Heart right ventricle (tissue), 16 donors: Measurements from ENCODE around the gene NFKBIL1. TPM values are rescaled to one million over a fixed set of nuclear protein-coding genes. Genes with fewer than 3 reads are reported as not detected.

Source experiments
- ATAC-seq, 8 donors: fragments of 200-7000 bp; cut with Tn5 transposase; one replicate each; pipeline ENCODE4 v1.9.1; 2020; ENCODE audit warnings: mild to moderate bottlenecking in 8 of 8, moderate library complexity in 8 of 8, moderate number of reproducible peaks in 1 of 8
- DNase-seq, 2 donors: peaks; one replicate each; pipeline ENCODE4 v3.0.0-alpha.2; 2020
- H3K27ac ChIP-seq, 10 donors: fragments of 200-600 bp; sonication (generic) in 2 of 10; one replicate each; pipeline versions ENCODE4 v1.5.0 to v1.8.0; 2020 to 2022; ENCODE audit warnings: mild to moderate bottlenecking in 3 of 10
- H3K27me3 ChIP-seq, 7 donors: fragments of 200-600 bp; one replicate each; pipeline ENCODE4 v1.8.0; 2021 to 2022; ENCODE audit warnings: mild to moderate bottlenecking in 2 of 7
- H3K36me3 ChIP-seq, 9 donors: fragments of 200-600 bp; sonication (generic) in 1 of 9; one replicate each; pipeline versions ENCODE4 v1.5.0 to v1.8.0; 2020 to 2022; ENCODE audit warnings: mild to moderate bottlenecking in 2 of 9
- H3K4me1 ChIP-seq, 9 donors: fragments of 200-600 bp; sonication (generic) in 1 of 9; one replicate each; pipeline versions ENCODE4 v1.5.0 to v1.8.0; 2020 to 2022; ENCODE audit warnings: mild to moderate bottlenecking in 4 of 9
- H3K4me3 ChIP-seq, 10 donors: fragments of 200-600 bp; sonication (generic) in 2 of 10; one replicate each; pipeline versions ENCODE4 v1.5.0 to v1.8.0; 2020 to 2022; ENCODE audit warnings: mild to moderate bottlenecking in 7 of 10, moderate library complexity in 2 of 10
- H3K9me3 ChIP-seq, 11 donors: fragments of 200-600 bp in 10 of 11; sonication (generic) in 2 of 11; one replicate each; pipeline versions ENCODE4 v1.5.0 to v1.8.0; 2013 to 2022; ENCODE audit warnings: mild to moderate bottlenecking in 2 of 11, control low read depth in 1 of 11, moderate library complexity in 1 of 11
- WGBS, 2 donors: extraction: QIAGEN DNeasy Blood & Tissue Kit; methylation state at CpG; one replicate each; pipeline ENCODE4 v1.1.7; 2013; ENCODE audit warnings: inconsistent platforms in 1 of 2; 5-methylcytosine and 5-hydroxymethylcytosine counted together
- intact Hi-C, 10 donors: fragments of 100-400 bp; cut with DNase I; formaldehyde crosslinking; loops; one replicate each; pipeline versions ENCODE4 v1.11.1 to v1.14.2; 2022
- polyA plus RNA-seq, 2 donors: library from polyadenylated mRNA; stranded (reverse); fragments of 200-250 nt; gene quantifications; one replicate each; pipeline ENCODE4 v1.2.3, GENCODE V29; 2013
- total RNA-seq, 10 donors: library from RNA; stranded (reverse); fragmentation: NEBNext Ultra II Directional in 3 of 10; extraction: Animal tissue kit (Norgen Biotek cat#: 25700) in 3 of 10; gene quantifications; one replicate each; pipeline versions ENCODE4 v1.2.1 to v1.2.4, GENCODE V29; 2021 to 2023
- TF ChIP-seq, protein P1 (sequence below), 9 donors: fragments of 200-600 bp; sonication (generic) in 2 of 9; IDR thresholded peaks; one replicate each; pipeline versions ENCODE4 v1.5.0 to v1.8.0; 2021 to 2022; ENCODE audit warnings: antibody characterized with exemption in 9 of 9, mild to moderate bottlenecking in 5 of 9, moderate library complexity in 1 of 9
- donor health status: Arrhythmogenic right ventricular cardiomyopathy.
- donor health status: ischemic (EF 13 %, LVEDD 7.1; RV severe dilation, severe dysfunction).
- donor health status: healthy with polysubstance abuse.
- donor health status: DM: no; HTN: yes; CAD: no.
- donor health status: DM: no; HTN: no; CAD: no.
- donor health status: ischemic (EF 25% LVEDD 6.9; RV normal size, moderate dysfunction).
- donor health status: ischemic (EF 25% LVEDD 5.7; RV mildly dilated, moderate dysfunction).
- donor health status: healthy.
- donor health status: DM: yes; HTN: yes; CAD: no.
- donor health status: Ischemic cardiomyopathy.
- donor health status: ischemic (EF 35%, LVEDD 5.7; RV mildly dilated, moderate dysfunction).
- donor health status: nonischemic (EF 11% LVEDD 7.7; RV severe dilation, severe dysfunction).
- donor health status: DM: yes; HTN: yes; CAD: no.
- donor health status: PGD.
- donor health status: ischemic (EF 29% LVEDD 5.4; RV normal size, mild dysfunction).
- donor health status: nonischemic (EF 23%, LVEDD 6.1; RV moderate dilation, normal function).

The NFKBIL1 gene
- total and polyA plus RNA-seq, 12 donors = 9.7 to 22.2 (median 12.1) TPM

DNA sequence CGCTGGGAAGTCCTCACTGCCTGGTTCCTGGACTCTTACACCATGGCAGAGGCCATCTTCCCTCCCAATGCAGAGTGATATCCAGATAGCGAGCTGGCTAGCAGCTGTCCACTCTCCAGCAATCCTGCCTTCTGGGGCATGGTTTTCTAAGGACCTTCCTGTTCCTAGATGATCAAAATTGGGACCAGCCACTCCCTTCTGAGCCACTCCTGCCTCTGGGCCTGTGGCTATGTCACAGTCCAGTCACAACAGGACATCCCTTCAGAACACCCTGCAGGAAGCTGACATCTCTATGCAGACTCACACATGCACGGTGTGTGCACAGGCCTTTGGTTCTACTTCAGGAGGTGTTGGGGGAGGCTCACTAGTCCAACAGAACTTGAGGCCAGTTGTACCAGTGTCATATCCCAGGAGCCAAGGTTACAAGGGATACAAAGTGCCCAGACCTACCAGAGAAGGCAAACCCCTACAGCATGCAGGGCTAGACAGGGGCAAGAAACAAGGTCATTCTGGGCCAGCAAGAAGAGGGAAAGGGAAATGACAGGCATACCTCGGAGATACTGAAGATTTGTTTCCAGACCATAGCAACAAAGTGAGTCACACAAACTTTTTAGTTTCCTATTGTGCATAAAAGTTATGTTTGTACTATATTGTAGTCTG lies 21.3 kb upstream of the NFKBIL1 start:
- Histone ChIP-seq H3K36me3 (peaks cover 0 to 18% (median 17%) of the 10 kb centered on the region in 9 donors), H3K27me3 (no peaks in the 10 kb centered on the region), H3K9me3 (no peaks in the 10 kb centered on the region), H3K4me1 (peaks cover 0 to 12% (median 0%) of the 10 kb centered on the region in 9 donors), H3K4me3 (no peak overlapping the region), H3K27ac (peak overlapping the region in 1 of 10 donors; percentile 46)
- ATAC-seq = peak in 5 of 8 donors; percentile 20 to 62 (median 39)
- no peak for DNase-seq
- TF ChIP-seq, protein P1, sequence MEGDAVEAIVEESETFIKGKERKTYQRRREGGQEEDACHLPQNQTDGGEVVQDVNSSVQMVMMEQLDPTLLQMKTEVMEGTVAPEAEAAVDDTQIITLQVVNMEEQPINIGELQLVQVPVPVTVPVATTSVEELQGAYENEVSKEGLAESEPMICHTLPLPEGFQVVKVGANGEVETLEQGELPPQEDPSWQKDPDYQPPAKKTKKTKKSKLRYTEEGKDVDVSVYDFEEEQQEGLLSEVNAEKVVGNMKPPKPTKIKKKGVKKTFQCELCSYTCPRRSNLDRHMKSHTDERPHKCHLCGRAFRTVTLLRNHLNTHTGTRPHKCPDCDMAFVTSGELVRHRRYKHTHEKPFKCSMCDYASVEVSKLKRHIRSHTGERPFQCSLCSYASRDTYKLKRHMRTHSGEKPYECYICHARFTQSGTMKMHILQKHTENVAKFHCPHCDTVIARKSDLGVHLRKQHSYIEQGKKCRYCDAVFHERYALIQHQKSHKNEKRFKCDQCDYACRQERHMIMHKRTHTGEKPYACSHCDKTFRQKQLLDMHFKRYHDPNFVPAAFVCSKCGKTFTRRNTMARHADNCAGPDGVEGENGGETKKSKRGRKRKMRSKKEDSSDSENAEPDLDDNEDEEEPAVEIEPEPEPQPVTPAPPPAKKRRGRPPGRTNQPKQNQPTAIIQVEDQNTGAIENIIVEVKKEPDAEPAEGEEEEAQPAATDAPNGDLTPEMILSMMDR (IDR thresholded peaks at IDR 0.05) = no peak
- intact Hi-C loops = no loop called here
- WGBS, 2 donors = 62 to 64% methylated on average over 4 of the region's 4 CpGs

DNA sequence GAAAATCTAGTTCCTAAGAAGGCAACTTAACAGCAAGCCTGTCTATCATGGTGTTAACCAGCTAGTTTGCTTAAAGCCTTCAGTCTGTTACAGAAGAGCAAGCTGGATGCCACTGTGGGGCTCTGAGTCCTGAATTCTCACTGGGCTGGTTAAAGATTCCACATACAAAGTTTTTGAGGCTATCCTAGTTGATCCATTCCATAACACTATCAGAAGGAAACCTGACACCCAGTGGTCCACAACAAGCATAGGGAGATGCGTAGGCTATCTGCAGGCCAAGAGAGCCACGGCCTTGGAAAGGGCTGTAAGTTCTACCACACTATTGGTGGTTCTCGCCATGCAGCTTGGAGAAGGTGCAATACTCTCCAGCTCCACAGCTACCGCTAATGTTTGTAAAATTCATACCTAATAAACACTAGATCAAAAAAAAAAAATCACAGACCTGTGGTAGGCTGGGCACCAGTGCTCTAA lies 19.1 kb upstream of the NFKBIL1 start:
- Histone ChIP-seq H3K4me3 (no peak overlapping the region), H3K9me3 (no peaks in the 10 kb centered on the region), H3K27me3 (no peaks in the 10 kb centered on the region), H3K4me1 (peaks cover 0 to 23% (median 3%) of the 10 kb centered on the region in 9 donors), H3K27ac (no peak overlapping the region), H3K36me3 (peaks cover 0 to 41% (median 31%) of the 10 kb centered on the region in 9 donors)
- 88 to 89% methylated on average over 4 of the region's 4 CpGs for WGBS, 2 donors
- TF ChIP-seq, protein P1 (IDR thresholded peaks at IDR 0.05) = no peak
- intact Hi-C loops = no loop called here
- DNase-seq = no peak
- ATAC-seq = no peak

GRCh38 chr6:31528821-31529328 lies 18.5 kb upstream of the NFKBIL1 start, which contains the start of gene MCCD1:
Gene MCCD1 (plus strand): TSS chr6:31528962. CDS start chr6:31529015, 53 bp downstream.
- ATAC-seq (peak in 4 of 8 donors; percentile 15 to 48 (median 36)), DNase-seq (no peak)
- TF ChIP-seq, protein P1 (IDR thresholded peaks at IDR 0.05) = no peak
- intact Hi-C loops = no loop called here
- H3K4me1 ChIP-seq = peaks cover 0 to 23% (median 3%) of the 10 kb centered on the region in 9 donors
- no peak within 1 kb of the TSS for H3K27ac ChIP-seq
- peaks cover 0 to 46% (median 36%) of the 10 kb centered on the region in 9 donors for H3K36me3 ChIP-seq
- H3K4me3 ChIP-seq = no peak within 1 kb of the TSS
- 61 to 68% methylated on average over 7 of the region's 7 CpGs for WGBS, 2 donors
- H3K27me3 ChIP-seq = no peaks in the 10 kb centered on the region
- H3K9me3 ChIP-seq = no peaks in the 10 kb centered on the region

DNA sequence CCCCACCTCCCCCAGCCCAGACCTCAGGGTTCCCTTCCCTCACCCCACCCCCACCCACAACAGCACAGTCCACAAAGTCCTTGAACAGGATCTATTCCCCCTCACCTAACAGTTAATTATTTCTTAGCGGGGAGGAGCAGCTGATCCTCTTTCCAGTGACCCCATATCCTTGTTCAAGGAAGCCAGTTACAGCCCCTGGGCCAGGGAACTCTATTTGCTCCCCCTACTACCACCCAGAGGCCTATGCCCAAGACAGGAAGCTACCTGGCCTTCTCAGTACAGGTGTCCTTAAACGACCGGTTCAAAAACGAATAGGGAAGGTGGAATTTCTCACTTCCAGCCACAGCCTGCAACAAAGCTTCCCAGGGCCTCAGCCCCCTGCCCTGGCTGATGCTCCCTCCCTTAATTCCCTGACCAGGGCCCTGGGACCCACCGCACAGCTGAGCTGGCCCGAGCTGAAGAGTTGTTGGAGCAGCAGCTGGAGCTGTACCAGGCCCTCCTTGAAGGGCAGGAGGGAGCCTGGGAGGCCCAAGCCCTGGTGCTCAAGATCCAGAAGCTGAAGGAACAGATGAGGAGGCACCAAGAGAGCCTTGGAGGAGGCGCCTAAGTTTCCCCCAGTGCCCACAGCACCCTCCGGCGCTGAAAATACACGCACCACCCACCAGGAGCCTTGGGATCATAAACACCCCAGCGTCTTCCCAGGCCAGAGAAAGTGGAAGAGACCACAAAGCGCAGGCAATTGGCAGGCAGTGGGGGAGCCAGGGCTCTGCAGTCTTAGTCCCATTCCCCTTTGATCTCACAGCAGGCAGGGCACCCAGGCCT lies 17.9 kb upstream of the NFKBIL1 start:
- Histone ChIP-seq H3K4me1 (peaks cover 0 to 23% (median 3%) of the 10 kb centered on the region in 9 donors), H3K9me3 (no peaks in the 10 kb centered on the region), H3K27ac (no peak overlapping the region), H3K27me3 (no peaks in the 10 kb centered on the region), H3K36me3 (peaks cover 3 to 53% (median 41%) of the 10 kb centered on the region in 9 donors), H3K4me3 (no peak overlapping the region)
- ATAC-seq (peak in 4 of 8 donors; percentile 6 to 23 (median 8)), DNase-seq (no peak)
- TF ChIP-seq, protein P1 (IDR thresholded peaks at IDR 0.05) = no peak
- intact Hi-C loops = loop anchor here in 1 of 10 donors (5.0 kb wide), 1 partner anchor 32 kb away; the partner anchor contains the start of gene MICB
- 51 to 52% methylated on average over 12 of the region's 12 CpGs for WGBS, 2 donors
